ENCODE data around the gene CP.
"Not testable (repeated sequence)": the region's sequence is repeated elsewhere in the genome, so short reads cannot be mapped to it uniquely, and the experiment has no call there.

Gene CP

GRCh38 chr3:149221783-149222517 is at the start of gene CP:
CP (minus strand) TSS chr3:149221829; CDS start chr3:149221792, 37 bp downstream.
- DNase-seq = peak in 1 of 2 experiments; percentile 25

- DNase-seq = no peak
Observed at GRCh38 chr3:149270180-149270579, 48.6 kb upstream of the CP start.

DNA sequence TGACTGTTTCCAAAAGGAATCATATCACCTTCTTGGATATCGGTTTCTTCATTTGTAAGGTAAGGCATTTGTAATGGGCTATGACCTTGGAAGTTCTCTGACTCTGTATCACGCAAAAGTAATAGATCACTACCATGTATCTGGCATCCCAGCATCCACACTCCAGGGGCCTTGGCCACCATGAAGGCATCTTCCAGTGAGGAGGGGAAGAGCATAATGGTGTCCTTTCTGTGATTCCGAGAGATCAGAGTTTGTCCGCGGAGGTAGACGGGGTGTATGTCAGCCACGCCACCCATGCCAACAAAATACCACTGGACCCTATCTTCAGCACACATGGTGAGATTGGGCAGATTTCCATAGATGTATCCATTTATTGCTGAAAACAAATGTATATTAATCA is 48.1 kb upstream of the CP start:
- no peak for DNase-seq

GRCh38 chr3:149267565-149267964 is 45.9 kb upstream of the CP start:
- no peak for DNase-seq

GRCh38 chr3:149266736-149267135 is 45.1 kb upstream of the CP start:
- DNase-seq = no peak

GRCh38 chr3:149263856-149264255 is 42.2 kb upstream of the CP start:
- no peak for DNase-seq

DNA sequence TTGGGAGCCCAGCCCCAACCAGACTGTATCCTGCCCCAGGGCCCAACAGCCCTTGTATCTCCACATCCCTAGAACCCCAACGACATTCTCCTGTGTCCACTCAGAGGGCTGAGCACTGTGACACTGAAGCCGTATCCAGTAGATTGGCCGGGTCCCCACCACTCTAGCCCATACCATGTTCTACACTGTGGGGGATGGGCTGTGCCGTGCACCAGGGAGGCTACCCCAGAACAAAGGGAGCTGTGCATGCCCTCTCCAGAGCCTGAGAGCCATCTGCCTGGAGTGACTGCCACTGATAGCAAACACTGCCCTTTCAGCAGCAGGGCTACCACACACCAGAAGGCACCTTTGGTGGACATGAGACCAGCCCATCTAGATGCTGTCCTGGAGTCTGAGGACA is 37.1 kb upstream of the CP start:
- no peak for DNase-seq

DNA sequence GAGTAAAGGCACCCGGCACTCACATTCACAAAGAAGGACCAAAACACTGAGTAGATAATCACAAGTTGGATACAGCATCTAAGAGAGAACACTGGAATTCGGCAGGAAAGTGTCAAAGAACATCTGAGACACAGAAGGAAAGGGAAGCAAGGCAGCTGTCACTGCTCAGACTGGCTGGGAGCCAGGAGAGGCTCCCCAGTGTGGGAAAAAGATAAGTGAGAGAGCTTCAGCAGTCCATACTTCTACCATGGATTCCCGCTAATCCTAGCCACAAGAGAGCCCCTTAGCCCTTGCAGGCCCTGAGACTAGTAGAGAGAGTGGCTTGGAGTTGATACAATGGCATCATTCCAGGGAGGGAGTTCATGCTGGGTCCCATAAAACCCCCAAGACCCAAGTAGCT is 36.7 kb upstream of the CP start:
- DNase-seq = no peak

DNA sequence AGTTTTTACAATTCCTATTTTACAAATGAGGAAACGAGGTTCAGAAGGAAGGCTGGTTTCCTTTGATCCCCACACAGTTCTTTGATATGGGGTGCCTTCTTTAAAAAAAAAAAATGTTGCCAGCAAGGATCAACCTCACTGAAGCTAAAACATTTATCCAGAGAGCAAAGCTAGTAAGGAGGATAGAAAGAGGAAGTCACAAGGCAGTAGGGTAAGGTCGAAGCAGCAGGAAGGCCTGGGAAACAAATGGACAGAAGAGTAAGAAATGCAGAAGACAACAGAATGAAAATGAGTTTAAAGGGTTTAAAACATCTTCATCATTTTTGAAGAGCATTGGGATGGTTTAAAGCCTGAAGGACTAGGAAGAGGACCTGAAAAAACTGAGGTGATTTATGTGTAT is 30.6 kb upstream of the CP start:
- DNase-seq = no peak

GRCh38 chr3:149251186-149251585 is 29.6 kb upstream of the CP start:
- no peak for DNase-seq

- DNase-seq = peak in 1 of 2 experiments; percentile 46
Observed at GRCh38 chr3:149247929-149248691, 26.5 kb upstream of the CP start.

- DNase-seq = peak in 1 of 2 experiments; percentile 46
Observed at GRCh38 chr3:149247008-149247710, 25.5 kb upstream of the CP start.

DNA sequence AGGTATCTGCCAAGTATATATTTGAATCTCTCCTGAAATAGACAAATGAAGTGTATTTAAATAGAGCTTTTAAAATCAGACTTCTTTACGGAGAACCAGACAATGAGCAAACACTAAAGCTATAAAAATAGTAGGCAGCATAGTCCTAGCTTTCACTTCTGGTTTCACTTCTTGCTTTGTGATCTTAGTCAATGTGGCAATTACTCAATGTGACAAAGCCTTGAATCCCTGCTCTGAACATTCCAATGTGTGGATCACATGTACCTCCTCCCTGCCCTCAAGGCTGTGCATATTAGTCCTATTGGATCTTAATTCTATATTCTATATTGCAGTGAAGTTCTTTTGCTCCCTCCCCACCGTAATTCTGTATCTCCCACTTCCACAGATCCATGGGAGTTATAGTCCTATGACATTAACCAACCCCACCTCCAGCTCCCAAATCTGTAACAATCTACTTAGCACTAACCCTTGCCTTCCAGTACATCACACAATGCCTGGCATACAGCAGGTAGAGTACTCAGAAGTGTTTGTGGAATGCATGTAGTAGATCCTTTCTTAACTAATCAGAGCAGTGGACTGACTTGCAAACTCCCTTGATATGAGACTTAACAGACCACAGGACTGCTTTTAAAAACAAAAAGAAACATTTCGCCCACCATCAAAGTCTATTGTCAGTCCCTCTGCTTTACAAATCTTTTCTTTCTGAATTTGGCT is 24.3 kb upstream of the CP start:
- DNase-seq = no peak

DNA sequence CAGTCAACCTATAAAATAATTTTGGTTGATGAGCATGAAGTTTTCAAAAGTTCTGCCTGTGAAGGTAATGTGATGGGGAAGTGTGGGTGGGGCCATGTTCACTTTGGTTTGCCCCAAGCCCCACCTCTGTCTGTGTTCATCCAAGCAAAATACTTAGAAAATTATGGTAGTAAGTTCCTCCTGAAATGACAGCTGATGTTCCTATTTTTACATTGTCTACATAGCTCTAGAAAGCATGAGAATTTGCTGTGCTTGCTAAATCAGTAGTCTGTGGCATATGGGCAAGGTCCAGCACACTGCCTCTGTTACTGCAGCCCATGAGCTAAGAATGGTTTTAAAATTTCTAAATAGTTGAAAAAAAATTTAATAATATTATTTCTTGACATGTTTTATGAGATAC is 21.9 kb upstream of the CP start:
- no peak for DNase-seq

DNA sequence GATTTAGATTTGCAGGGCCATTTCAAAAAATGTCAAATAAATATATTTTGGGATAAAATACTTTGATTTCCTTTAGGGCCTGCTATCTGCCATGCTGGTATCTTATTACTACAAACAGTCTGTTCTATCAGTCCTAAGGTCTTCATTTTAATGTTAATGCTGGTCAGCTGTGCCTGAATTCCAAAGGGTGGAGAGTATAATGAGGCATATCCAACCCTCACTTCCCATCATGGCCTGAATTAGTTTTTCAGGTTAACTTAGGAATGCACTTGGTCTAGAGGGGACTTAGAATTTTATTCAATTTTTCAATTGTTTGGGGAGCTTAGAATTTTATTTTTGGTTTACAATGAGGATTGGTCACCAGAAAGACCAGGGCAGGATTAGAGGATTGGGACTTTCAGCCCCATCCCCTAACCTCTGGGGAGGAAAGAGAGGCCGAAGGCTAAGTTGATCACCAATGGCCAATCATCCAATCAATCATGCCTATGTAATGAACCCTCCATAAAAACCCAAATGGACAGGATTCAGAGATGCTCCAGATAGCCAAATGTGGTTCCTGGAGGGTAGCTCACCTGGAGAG is 17.8 kb upstream of the CP start:
- no peak for DNase-seq

DNA sequence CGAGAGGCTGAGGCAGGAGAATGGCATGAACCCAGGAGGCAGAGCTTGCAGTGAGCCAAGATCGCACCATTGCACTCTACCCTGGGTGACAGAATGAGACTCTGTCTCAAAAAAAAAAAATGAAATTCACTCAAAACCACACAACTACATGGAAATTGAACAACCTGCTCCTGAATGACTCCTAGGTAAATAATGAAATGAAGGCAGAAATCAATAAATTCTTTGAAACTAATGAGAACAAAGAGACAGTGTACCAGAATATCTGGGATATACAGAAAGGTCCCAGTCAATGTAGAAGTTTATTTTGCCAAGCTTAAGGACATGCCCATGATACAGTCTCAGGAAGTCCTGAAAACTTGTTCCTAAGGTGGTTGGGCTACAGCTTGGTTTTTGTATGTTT is 16.6 kb upstream of the CP start:
- DNase-seq = not testable (repeated sequence)

GRCh38 chr3:149235599-149236424 is 14.2 kb upstream of the CP start:
- DNase-seq = no peak

DNA sequence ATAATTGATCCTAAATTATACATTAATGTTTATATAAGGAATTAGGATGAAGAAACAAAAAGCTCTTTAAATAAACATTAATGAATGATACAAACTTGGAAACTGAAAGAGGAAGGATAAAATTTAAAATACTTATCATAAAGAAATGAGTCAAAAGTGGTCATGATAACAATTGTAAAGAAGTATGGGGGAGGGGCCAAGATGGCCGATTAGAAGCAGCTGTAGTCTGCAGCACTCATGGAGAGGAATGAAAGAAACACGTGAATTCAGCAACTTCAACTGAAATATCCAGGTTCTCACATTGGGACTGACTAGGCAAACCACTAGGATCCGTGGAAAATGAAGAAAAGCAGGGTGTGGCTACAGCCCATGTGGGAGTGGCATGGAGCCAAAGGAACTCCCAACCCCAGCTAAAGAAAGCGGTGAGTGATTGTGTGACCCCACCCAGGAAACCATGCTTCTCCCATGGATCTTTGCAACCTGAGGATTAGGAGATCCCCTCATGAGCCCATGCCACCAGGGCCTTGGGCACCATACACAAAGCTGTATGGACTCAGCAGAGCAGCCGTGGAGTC is 13.1 kb upstream of the CP start:
- no peak for DNase-seq

- DNase-seq = no peak
Observed at GRCh38 chr3:149233323-149233722, 11.7 kb upstream of the CP start.

GRCh38 chr3:149231871-149232270 is 10.2 kb upstream of the CP start:
- no peak for DNase-seq

- DNase-seq = no peak
Observed at GRCh38 chr3:149227591-149228268, 6.1 kb upstream of the CP start.

All from NCI-H2081 (cell line).